CD1c-positive myeloid dendritic cell (primary cell): ENCODE results near the gene USP48.
A peak's percentile ranks its signal among the peaks of the same experiment; 100 is the strongest.
"Not testable (repeated sequence)": the region's sequence is repeated elsewhere in the genome, so short reads cannot be mapped to it uniquely, and the experiment has no call there.

ENCODE experiments used
- DNase-seq: peaks from one replicate; pipeline ENCODE4 v3.0.0-alpha.2; 2016; ENCODE audit errors: extremely low spot score

Gene USP48

GRCh38 chr1:21814981-21815582 lies 32.1 kb upstream of the USP48 start:
- no peak for DNase-seq

- DNase-seq: peak; percentile 37
These were observed 31.4 kb upstream of the USP48 start for GRCh38 chr1:21814241-21814918.

DNA sequence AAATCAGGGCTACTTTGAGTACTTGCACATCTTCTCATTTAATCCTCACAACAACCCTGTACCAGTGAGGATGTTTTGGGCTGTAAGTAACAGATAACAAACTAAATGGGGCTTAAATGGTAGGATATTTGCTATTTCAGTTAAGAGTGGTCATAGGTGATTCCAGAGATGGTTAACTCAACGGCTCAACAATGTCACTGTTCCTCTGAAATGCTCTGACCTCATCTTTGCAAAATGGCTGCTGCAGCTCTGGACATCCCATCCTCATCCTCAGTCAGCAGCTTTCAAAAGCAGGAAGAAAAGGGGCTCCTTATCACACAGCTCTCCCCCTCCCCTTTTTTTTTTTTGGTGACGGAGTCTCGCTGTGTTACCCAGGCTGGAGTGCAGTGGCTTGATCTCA lies 30.6 kb upstream of the USP48 start:
- DNase-seq: no peak

DNA sequence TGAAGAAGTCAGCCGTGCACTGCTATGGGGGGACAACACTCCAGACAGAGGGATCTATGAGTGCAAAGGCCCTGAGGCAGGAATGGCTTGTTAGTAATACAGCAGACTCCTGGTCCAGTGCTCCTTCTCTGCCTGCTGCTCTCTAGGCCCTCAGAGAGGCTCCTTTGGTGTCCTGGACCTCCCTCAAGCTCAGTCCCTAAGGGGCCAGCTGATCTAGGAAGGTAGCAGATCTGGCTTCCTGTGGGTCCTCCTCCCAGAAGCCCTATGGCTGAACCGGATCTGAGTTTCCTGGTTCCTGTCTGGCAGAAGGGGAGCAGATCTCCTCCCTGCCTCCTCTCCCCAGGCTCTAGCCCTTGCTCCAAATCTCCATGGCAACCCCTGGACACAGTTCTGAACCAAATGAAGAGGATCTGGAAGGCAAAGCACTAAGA lies 28.9 kb upstream of the USP48 start, which contains the start of gene LDLRAD2:
Gene LDLRAD2 (plus strand): TSS at position 391 of the 431 bp plus-strand sequence. CDS start 187 bp downstream, outside the sequence.
- no peak for DNase-seq

- no peak for DNase-seq
These were observed 21.6 kb upstream of the USP48 start for GRCh38 chr1:21804536-21804935.

- DNase-seq: no peak
These were observed 18.2 kb upstream of the USP48 start for GRCh38 chr1:21801100-21801499.

GRCh38 chr1:21799730-21800129 lies 16.8 kb upstream of the USP48 start:
- DNase-seq: no peak

- DNase-seq: no peak
These were observed 12.1 kb upstream of the USP48 start for GRCh38 chr1:21795075-21795474.

DNA sequence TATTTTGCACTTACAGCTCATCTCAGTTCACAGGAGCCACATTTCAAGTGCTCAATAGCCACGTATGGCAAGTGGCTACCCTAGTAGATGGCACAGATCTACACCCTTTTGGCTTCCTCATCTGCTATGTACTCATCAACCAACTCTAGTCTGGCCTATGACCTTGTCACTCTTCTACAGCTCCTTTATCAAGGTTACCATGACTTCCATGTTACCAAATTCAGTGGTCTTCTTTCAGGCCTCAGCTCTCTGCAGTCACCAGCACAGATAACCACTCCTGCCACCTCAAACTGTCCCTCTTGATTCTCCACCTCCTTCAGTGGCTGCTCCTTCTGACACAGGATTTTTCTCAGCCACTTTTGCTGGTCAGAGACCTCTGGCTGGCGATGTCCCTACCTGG lies 11.7 kb upstream of the USP48 start:
- no peak for DNase-seq

DNA sequence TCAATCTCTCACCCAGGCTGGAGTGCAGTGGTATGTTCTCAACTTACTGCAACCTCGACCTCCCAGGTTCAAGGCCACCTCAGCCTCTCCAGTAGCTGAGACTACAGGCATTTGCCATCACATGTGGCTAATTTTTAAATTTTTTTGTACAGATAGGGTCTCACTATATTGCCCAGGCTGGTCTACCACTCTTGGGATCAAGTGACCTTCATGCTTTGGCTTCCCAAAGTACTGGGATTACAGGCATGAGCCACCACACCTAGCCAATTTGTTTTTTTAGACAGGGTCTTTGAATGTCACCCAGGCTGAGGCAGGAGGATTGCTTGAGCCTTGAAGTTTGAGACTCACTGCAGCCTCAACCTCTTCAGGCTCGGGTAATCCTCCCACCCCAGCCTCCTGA lies 10.2 kb upstream of the USP48 start:
- no peak for DNase-seq

DNA sequence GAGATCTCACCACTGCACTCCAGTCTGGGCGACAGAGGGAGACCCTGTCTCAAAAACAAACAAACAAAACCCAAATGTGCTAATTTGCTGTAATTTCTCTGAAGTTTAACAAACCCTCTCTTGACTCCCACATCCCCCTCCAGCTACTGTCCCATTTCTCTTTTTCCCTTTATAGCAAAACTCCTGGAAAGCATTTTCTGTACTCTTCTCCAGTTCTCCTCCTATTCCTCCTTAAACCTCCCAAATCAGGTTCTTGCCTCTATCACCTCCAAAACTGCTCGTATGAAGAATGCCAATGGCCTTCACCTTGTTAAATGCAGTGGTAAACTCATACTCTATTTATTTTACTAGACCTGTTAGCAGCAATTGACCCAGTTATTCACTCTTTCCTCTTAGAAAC lies 3.7 kb upstream of the USP48 start:
- no peak for DNase-seq

DNA sequence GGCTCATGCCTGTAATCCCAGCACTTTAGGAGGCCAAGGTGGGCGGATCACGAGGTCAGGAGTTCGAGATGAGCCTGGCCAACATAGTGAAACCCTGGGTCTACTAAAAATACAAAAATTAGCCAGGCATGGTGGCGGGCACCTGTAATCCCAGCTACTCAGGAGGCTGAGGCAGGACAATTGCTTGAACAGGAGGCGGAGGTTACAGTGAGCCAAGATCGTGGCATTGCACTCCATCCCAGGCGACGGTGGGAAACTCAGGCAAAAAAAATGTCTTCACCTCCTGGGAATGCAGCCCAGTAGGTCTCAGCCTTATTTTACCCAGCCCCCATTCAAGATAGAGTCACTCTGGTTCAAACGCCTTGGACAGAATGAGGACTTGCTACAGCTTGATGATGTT lies 2.8 kb upstream of the USP48 start:
- DNase-seq: not testable (repeated sequence)

GRCh38 chr1:21783679-21784603 lies 992 bp upstream of the USP48 start:
- DNase-seq: no peak

DNA sequence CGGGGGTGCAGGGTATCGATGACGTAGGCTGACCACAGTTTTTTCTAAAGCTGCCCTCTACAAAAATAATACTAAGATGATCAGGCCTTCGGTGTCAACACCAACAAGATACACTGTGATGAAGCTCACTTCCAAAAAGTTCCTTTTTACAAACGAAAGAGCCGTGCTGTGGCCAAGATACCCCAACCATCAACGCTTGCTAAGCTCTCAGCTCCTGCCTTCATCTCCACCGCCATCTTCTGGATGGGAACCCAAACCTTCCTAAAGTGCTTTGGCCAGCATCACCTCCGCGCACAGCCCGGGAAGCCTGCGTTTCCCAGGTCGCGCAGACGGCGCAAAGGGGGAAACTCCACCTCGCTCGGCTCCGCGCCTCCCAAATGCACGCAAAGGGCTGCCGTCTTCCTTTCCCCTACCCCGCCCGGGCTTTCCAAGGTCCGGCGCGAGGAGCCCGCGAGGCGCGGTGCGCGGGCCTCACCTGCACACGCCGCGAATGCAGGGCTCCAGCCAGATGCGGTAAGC lies 541 bp downstream of the USP48 start:
- DNase-seq: peak; percentile 55

DNA sequence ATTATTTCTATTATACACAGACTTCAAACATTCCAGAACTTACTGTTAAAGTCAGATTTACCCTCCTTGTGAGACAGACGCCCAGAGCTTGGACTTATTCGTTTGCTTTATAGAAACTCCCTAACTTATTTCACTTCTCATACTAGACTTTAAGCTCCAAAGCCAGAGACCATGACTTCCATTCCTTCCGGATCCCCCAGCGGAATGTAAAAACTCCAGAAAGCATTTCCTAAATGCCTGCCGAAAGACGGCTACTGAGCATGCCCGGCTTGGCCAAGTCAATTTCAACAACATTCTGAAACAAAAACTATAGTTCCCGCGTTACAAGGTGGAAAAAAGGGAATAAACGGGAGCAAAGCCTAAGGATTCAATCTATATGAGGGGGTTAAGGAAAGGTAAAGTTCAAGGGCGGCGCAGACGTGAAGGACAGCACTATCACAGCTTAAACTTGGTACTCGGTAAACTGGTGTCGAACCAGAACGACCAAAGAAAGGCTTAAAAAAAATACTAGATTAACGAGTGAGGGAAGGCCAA lies 1.1 kb downstream of the USP48 start:
- peak; percentile 40 for DNase-seq

- DNase-seq: no peak
These were observed 3.1 kb downstream of the USP48 start for GRCh38 chr1:21779613-21780521.

GRCh38 chr1:21778405-21778727 lies 4.6 kb downstream of the USP48 start:
- no peak for DNase-seq

DNA sequence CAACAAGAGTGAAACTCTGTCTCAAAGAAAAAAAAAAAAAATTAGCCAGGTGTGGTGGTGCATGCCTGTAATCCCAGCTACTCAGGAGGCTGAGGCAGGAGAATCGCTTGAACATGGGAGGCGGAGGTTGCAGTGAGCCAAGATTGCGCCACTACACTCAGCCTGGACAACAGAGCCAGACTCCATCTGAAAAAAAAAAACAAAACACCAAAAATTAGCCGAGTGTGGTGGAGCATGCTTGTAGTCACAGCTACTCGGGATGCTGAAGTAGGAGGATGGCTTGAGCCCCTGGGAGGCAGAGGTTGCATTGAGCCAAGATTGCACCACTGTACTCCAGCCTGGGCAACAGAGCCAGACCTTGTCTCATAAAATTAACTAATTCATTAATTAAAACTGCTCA lies 6.0 kb downstream of the USP48 start:
- not testable (repeated sequence) for DNase-seq

GRCh38 chr1:21775985-21776562 lies 6.9 kb downstream of the USP48 start:
- no peak for DNase-seq

DNA sequence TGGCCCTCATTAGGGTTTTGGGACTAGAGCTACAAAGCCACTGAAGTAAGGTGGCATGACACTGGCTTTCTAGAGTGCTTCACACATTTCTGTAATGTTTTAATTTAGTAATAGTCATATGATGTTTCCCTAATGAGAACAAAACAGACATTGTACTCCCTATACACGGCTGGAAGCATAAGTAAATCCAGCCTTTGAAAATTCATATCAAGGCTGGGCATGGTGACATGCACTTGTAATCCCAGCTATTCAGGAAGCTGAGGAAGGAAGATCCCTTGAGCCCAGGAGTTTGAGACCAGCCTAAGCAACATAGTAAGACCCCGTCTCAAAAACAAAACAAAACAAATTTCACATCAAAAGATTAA lies 7.4 kb downstream of the USP48 start:
- DNase-seq: no peak
